Stimulated activated CD8-positive, alpha-beta memory T cell treated with anti-CD3 and anti-CD28 coated beads, Interleukin-7, amount 100 ng/mL, for 48 hours (primary cell): ENCODE measurements around the gene TSHR.
A peak's percentile ranks its signal among the peaks of the same experiment; 100 is the strongest.
"Not testable (repeated sequence)": the region's sequence is repeated elsewhere in the genome, so short reads cannot be mapped to it uniquely, and the experiment has no call there.

Experiments used
- DNase-seq, 2 donors: peaks; one replicate each; pipeline ENCODE4 v3.0.0-alpha.2; 2020; ENCODE audit warnings: low read depth in 1 of 2; ENCODE audit errors: extremely low read depth in 1 of 2

Gene TSHR

GRCh38 chr14:80948291-80948690, 7.1 kb upstream of the TSHR start:
- no peak for DNase-seq

- no peak for DNase-seq
Measured at GRCh38 chr14:80951491-80951890, 3.9 kb upstream of the TSHR start.

- not testable (repeated sequence) for DNase-seq
Measured at GRCh38 chr14:80953211-80953610, 2.2 kb upstream of the TSHR start.

- DNase-seq: peak in 1 of 2 donors; percentile 29
Measured at GRCh38 chr14:80954687-80955299, 628 bp upstream of the TSHR start.

GRCh38 chr14:80956102-80956501, 681 bp downstream of the TSHR start:
- no peak for DNase-seq

- no peak for DNase-seq
Measured at GRCh38 chr14:80956922-80957321, 1.5 kb downstream of the TSHR start.

GRCh38 chr14:80957613-80958012, 2.2 kb downstream of the TSHR start:
- DNase-seq: no peak

- DNase-seq: no peak
Measured at GRCh38 chr14:80958226-80958625, 2.8 kb downstream of the TSHR start.

- no peak for DNase-seq
Measured at GRCh38 chr14:80958939-80959338, 3.5 kb downstream of the TSHR start.

GRCh38 chr14:80959496-80959895, 4.1 kb downstream of the TSHR start:
- DNase-seq: peak in 1 of 2 donors; percentile 47

- DNase-seq: no peak
Measured at GRCh38 chr14:80965037-80965436, 9.6 kb downstream of the TSHR start.

- no peak for DNase-seq
Measured at GRCh38 chr14:80973931-80974641, 18.7 kb downstream of the TSHR start.

GRCh38 chr14:80974679-80975078, 19.3 kb downstream of the TSHR start:
- DNase-seq: no peak

GRCh38 chr14:80977221-80977620, 21.8 kb downstream of the TSHR start:
- no peak for DNase-seq

- DNase-seq: no peak
Measured at GRCh38 chr14:80978403-80978802, 23.0 kb downstream of the TSHR start.

GRCh38 chr14:80979951-80980350, 24.5 kb downstream of the TSHR start:
- no peak for DNase-seq

- DNase-seq: no peak
Measured at GRCh38 chr14:80981156-80981555, 25.7 kb downstream of the TSHR start.

- DNase-seq: no peak
Measured at GRCh38 chr14:80981673-80982072, 26.3 kb downstream of the TSHR start.

GRCh38 chr14:80982711-80983110, 27.3 kb downstream of the TSHR start:
- no peak for DNase-seq

GRCh38 chr14:80987235-80988032, 32.0 kb downstream of the TSHR start:
- DNase-seq: peak; percentile 8 to 35

GRCh38 chr14:80988192-80988591, 32.8 kb downstream of the TSHR start:
- DNase-seq: no peak
